Heart left ventricle (tissue), 13 donors: Measurements from ENCODE around the gene CDC14B.

ENCODE experiments used
- POLR2A ChIP-seq, 2 donors: fragments of 450-650 bp; IDR thresholded peaks; one replicate each; pipeline ENCODE4 v1.6.1; 2017; ENCODE audit warnings: antibody characterized with exemption in 2 of 2, mild to moderate bottlenecking in 2 of 2, moderate library complexity in 2 of 2
- TF ChIP-seq, protein P1 (sequence below), 12 donors: fragments of 200-600 bp; sonication (generic) in 4 of 12; IDR thresholded peaks; one replicate each; pipeline versions ENCODE4 v1.5.0 to v1.8.0; 2018 to 2022; ENCODE audit warnings: antibody characterized with exemption in 12 of 12, mild to moderate bottlenecking in 5 of 12
- donor health status: ischemic (EF 13 %, LVEDD 7.1; RV severe dilation, severe dysfunction).
- donor health status: DM: no; HTN: yes; CAD: no.
- donor health status: DM: no; HTN: no; CAD: no.
- donor health status: ischemic (EF 25% LVEDD 6.9; RV normal size, moderate dysfunction).
- donor health status: ischemic (EF 25% LVEDD 5.7; RV mildly dilated, moderate dysfunction).
- donor health status: ischemic (EF 35%, LVEDD 5.7; RV mildly dilated, moderate dysfunction).
- donor health status: nonischemic (EF 11% LVEDD 7.7; RV severe dilation, severe dysfunction).
- donor health status: DM: yes; HTN: yes; CAD: no.
- donor health status: PGD.
- donor health status: ischemic (EF 29% LVEDD 5.4; RV normal size, mild dysfunction).
- donor health status: nonischemic (EF 23%, LVEDD 6.1; RV moderate dilation, normal function).

DNA sequence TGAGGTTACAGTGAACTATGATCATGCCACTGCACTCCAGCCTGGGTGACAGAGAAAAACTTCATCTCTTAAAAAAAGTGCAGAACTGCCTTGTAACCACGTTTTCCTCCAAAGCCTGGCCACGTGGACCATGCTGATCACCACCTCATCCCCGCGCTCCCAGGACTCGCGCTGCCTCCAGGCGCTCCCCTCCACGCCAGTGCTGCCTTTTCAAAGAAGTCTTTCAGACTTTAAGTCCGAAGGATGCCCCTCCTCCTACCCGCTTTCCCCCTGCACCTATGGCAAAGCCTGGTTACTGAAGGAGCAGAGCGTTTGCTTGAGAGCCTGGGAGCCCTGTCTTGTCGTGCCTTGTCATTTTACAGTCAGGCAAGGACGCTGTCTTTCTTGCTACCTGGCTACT is 125.9 kb downstream of the CDC14B start:
- TF ChIP-seq POLR2A (IDR thresholded peaks at IDR 0.05): no peak
- TF ChIP-seq, protein P1, sequence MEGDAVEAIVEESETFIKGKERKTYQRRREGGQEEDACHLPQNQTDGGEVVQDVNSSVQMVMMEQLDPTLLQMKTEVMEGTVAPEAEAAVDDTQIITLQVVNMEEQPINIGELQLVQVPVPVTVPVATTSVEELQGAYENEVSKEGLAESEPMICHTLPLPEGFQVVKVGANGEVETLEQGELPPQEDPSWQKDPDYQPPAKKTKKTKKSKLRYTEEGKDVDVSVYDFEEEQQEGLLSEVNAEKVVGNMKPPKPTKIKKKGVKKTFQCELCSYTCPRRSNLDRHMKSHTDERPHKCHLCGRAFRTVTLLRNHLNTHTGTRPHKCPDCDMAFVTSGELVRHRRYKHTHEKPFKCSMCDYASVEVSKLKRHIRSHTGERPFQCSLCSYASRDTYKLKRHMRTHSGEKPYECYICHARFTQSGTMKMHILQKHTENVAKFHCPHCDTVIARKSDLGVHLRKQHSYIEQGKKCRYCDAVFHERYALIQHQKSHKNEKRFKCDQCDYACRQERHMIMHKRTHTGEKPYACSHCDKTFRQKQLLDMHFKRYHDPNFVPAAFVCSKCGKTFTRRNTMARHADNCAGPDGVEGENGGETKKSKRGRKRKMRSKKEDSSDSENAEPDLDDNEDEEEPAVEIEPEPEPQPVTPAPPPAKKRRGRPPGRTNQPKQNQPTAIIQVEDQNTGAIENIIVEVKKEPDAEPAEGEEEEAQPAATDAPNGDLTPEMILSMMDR (IDR thresholded peaks at IDR 0.05): no peak
